H1 (cell line): ENCODE data around the gene LPCAT1. TPM values are rescaled to one million over a fixed set of nuclear protein-coding genes. Genes with fewer than 3 reads are reported as not detected.

Experiments used
- CTCF ChIA-PET: fragments of 300-600 bp; sonication (Branson Sonifier 250); formaldehyde crosslinking; loops from one replicate; lab custom pipeline; 2021; ENCODE audit not compliant: partially characterized antibody; lab: Charles Lee
- POLR2A ChIA-PET: fragments of 300-600 bp; sonication (Branson Sonifier 250); formaldehyde crosslinking; loops from one replicate; lab custom pipeline; 2021; ENCODE audit warnings: inconsistent platforms; ENCODE audit not compliant: partially characterized antibody; lab: Charles Lee
- DNase-seq, 2 experiments: peaks; one replicate each; pipeline versions ENCODE4 v3.0.0 to v3.0.0-alpha.2; 2010 to 2022; ENCODE audit warnings: low spot score in 2 of 2, low read depth in 1 of 2, mixed read lengths in 1 of 2
- FAIRE-seq: peaks from 2 replicates; lab custom pipeline; 2011; peaks lifted over from hg19 to GRCh38; lab: Jason Lieb, UNC
- H2AFZ ChIP-seq: 2 replicates; pipeline ENCODE4 v1.8.1; 2012; ENCODE audit warnings: low read length, inconsistent platforms
- H2AK5ac ChIP-seq: 2 replicates; pipeline ENCODE4 v1.6.1; 2013; ENCODE audit warnings: low read depth, low read length
- H2BK120ac ChIP-seq: replicated peaks from 2 replicates; pipeline ENCODE3; 2013; ENCODE audit warnings: low read depth, low read length, inconsistent platforms
- H2BK12ac ChIP-seq: 2 replicates; pipeline ENCODE4 v1.6.1; 2013; ENCODE audit warnings: low read depth, low read length
- H2BK15ac ChIP-seq: 2 replicates; pipeline ENCODE4 v1.6.1; 2013; ENCODE audit warnings: low read length
- H2BK20ac ChIP-seq: 2 replicates; pipeline ENCODE4 v1.6.1; 2013; ENCODE audit warnings: low read length
- H2BK5ac ChIP-seq: 2 replicates; pipeline ENCODE4 v1.6.1; 2013; ENCODE audit warnings: low read depth, low read length
- H3K14ac ChIP-seq: 2 replicates; pipeline ENCODE4 v1.6.1; 2013; ENCODE audit warnings: inconsistent platforms; ENCODE audit not compliant: insufficient read length
- H3K18ac ChIP-seq: 2 replicates; pipeline ENCODE4 v1.6.1; 2013; ENCODE audit warnings: low read length; ENCODE audit errors: extremely low read depth
- H3K23ac ChIP-seq: 2 replicates; pipeline ENCODE4 v1.6.1; 2013; ENCODE audit warnings: inconsistent platforms; ENCODE audit not compliant: insufficient read length
- H3K23me2 ChIP-seq: 2 replicates; pipeline ENCODE4 v1.6.1; 2013; ENCODE audit warnings: low read depth, low read length
- H3K27ac ChIP-seq: 2 replicates; pipeline ENCODE4 v1.6.1; 2011; ENCODE audit warnings: low read depth, low read length, inconsistent platforms
- H3K27me3 ChIP-seq, 4 experiments: replicated peaks in 1 of 4; 1 replicate in 1 of 4; 2 replicates in 3 of 4; pipeline versions ENCODE4 v1.6.1 to v1.8.1; 2011 to 2013; ENCODE audit warnings: low read length in 3 of 4, mild to moderate bottlenecking in 3 of 4, inconsistent platforms in 2 of 4, mixed read lengths in 2 of 4, moderate library complexity in 1 of 4; ENCODE audit not compliant: control insufficient read depth in 3 of 4, insufficient read depth in 3 of 4; ENCODE audit errors: extremely low read depth in 1 of 4
- H3K36me3 ChIP-seq, 4 experiments: 2 replicates each; pipeline versions ENCODE4 v1.6.1 to v1.8.1; 2011 to 2013; ENCODE audit warnings: mild to moderate bottlenecking in 4 of 4, low read length in 3 of 4, moderate library complexity in 2 of 4, control low read depth in 1 of 4, inconsistent platforms in 1 of 4; ENCODE audit not compliant: insufficient read depth in 4 of 4, control insufficient read depth in 2 of 4
- H3K4ac ChIP-seq: replicated peaks from 2 replicates; pipeline ENCODE3; 2013; ENCODE audit warnings: low read length, low read depth, mixed read lengths, inconsistent platforms; ENCODE audit not compliant: insufficient read length
- H3K4me1 ChIP-seq, 4 experiments: replicated peaks in 1 of 4; 1 replicate in 1 of 4; 2 replicates in 3 of 4; pipeline versions ENCODE4 v1.6.1 to v1.8.1; 2011 to 2013; ENCODE audit warnings: low read length in 3 of 4, inconsistent platforms in 2 of 4, mixed read lengths in 1 of 4; ENCODE audit not compliant: insufficient read depth in 4 of 4, control insufficient read depth in 3 of 4
- H3K4me2 ChIP-seq, 2 experiments: 2 replicates each; pipeline versions ENCODE4 v1.6.1 to v1.8.1; 2011 to 2013; ENCODE audit warnings: low read depth in 2 of 2, low read length in 2 of 2, control low read depth in 1 of 2, inconsistent platforms in 1 of 2, mild to moderate bottlenecking in 1 of 2; ENCODE audit not compliant: insufficient read depth in 1 of 2
- H3K4me3 ChIP-seq, 4 experiments: fragments of 200-600, 300-600 bp in 1 of 4; sonication (generic), shearing (Covaris generic), sonication (Bioruptor Twin) in 1 of 4; 2 replicates each; pipeline versions ENCODE4 v1.5.1 to v1.8.1; 2011 to 2016; ENCODE audit warnings: low read length in 4 of 4, low read depth in 3 of 4, control low read depth in 2 of 4, inconsistent platforms in 2 of 4, mild to moderate bottlenecking in 2 of 4, mixed read lengths in 1 of 4, moderate library complexity in 1 of 4; ENCODE audit not compliant: insufficient read depth in 2 of 4; ENCODE audit errors: extremely low read depth in 1 of 4
- H3K56ac ChIP-seq: replicated peaks from 2 replicates; pipeline ENCODE3; 2013; ENCODE audit warnings: low read depth, mild to moderate bottlenecking, mixed read lengths, low read length, inconsistent platforms; ENCODE audit not compliant: insufficient read length
- H3K79me1 ChIP-seq: 2 replicates; pipeline ENCODE4 v1.6.1; 2013; ENCODE audit warnings: low read depth, low read length, control low read depth
- H3K79me2 ChIP-seq, 2 experiments: 2 replicates each; pipeline versions ENCODE4 v1.6.1 to v1.8.1; 2012 to 2013; ENCODE audit warnings: low read length in 2 of 2, mild to moderate bottlenecking in 2 of 2, inconsistent platforms in 1 of 2; ENCODE audit not compliant: insufficient read depth in 2 of 2, control insufficient read depth in 1 of 2
- H3K9ac ChIP-seq, 4 experiments: replicated peaks in 1 of 4; 1 replicate in 1 of 4; 2 replicates in 3 of 4; pipeline versions ENCODE4 v1.6.1 to v1.8.1; 2011 to 2013; ENCODE audit warnings: low read depth in 3 of 4, low read length in 3 of 4, control low read depth in 2 of 4, mild to moderate bottlenecking in 2 of 4, moderate library complexity in 2 of 4, inconsistent platforms in 1 of 4; ENCODE audit errors: extremely low read depth in 1 of 4
- H3K9me3 ChIP-seq, 2 experiments: 2 replicates each; pipeline versions ENCODE4 v1.6.1 to v1.8.1; 2012 to 2013; ENCODE audit warnings: mild to moderate bottlenecking in 2 of 2, moderate library complexity in 2 of 2, control low read depth in 1 of 2, inconsistent platforms in 1 of 2, low read depth in 1 of 2, low read length in 1 of 2, mixed read lengths in 1 of 2; ENCODE audit not compliant: insufficient read depth in 2 of 2
- H4K20me1 ChIP-seq, 2 experiments: replicated peaks in 1 of 2; 2 replicates each; pipeline versions ENCODE3 to v1.8.1; 2011 to 2013; ENCODE audit warnings: inconsistent platforms in 2 of 2, low read length in 2 of 2, mild to moderate bottlenecking in 1 of 2; ENCODE audit not compliant: insufficient read depth in 2 of 2, control insufficient read depth in 1 of 2
- H4K5ac ChIP-seq: 2 replicates; pipeline ENCODE4 v1.6.1; 2013; ENCODE audit warnings: low read length, low read depth, mixed read lengths, inconsistent platforms; ENCODE audit not compliant: insufficient read length
- H4K8ac ChIP-seq: 2 replicates; pipeline ENCODE4 v1.8.0; 2013; ENCODE audit warnings: mild to moderate bottlenecking, moderate library complexity, low read length, inconsistent platforms; ENCODE audit not compliant: insufficient read depth; ENCODE audit errors: extremely low read depth
- H4K91ac ChIP-seq: replicated peaks from 2 replicates; pipeline ENCODE3; 2013; ENCODE audit warnings: low read length, mixed read lengths, inconsistent platforms; ENCODE audit not compliant: insufficient read length
- KDM1A ChIP-seq: fragments of 200-600, 300-600 bp; sonication (generic); IDR thresholded peaks from 2 replicates; pipeline ENCODE4 v1.7.1; 2016; ENCODE audit warnings: mild to moderate bottlenecking, low read length, borderline replicate concordance
- SAP30 ChIP-seq: fragments of 300-600 bp; sonication (generic); IDR thresholded peaks from 2 replicates; pipeline ENCODE4 v1.7.1; 2012; ENCODE audit warnings: low read length, moderate library complexity, mild to moderate bottlenecking, inconsistent platforms; ENCODE audit not compliant: insufficient read depth, insufficient replicate concordance
- SIX5 ChIP-seq: IDR thresholded peaks from 2 replicates; pipeline ENCODE4 v1.6.1; 2011; ENCODE audit warnings: mild to moderate bottlenecking, low read depth, low read length
- TBP ChIP-seq: IDR thresholded peaks from 2 replicates; pipeline ENCODE4 v1.6.1; 2011; ENCODE audit warnings: low read depth, low read length, improper control_type of control experiment
- WGBS, 2 experiments: shearing (Covaris generic) in 1 of 2; methylation state at CpG; one replicate each; pipeline versions ENCODE4 v1.1.6 to v1.1.7; 2013 to 2015; ENCODE audit warnings: low lambda C conversion rate in 2 of 2, mixed read lengths in 2 of 2, inconsistent platforms in 1 of 2, low coverage in 1 of 2, missing lambda C conversion rate in 1 of 2; ENCODE audit not compliant: insufficient replicate concordance in 2 of 2, insufficient coverage in 1 of 2, insufficient read length in 1 of 2; ENCODE audit errors: extremely low coverage in 1 of 2, missing lambda C conversion rate in 1 of 2; 5-methylcytosine and 5-hydroxymethylcytosine counted together
- polyA plus RNA-seq, 7 experiments: library from polyadenylated mRNA; depleted of rRNA in 3 of 7; stranded (reverse) in 5 of 7; unstranded in 2 of 7; fragments of >200 nt in 5 of 7; fragments of 200-250 nt in 2 of 7; gene quantifications; 1 replicate in 5 of 7; 2 replicates in 1 of 7; 4 replicates in 1 of 7; pipeline versions ENCODE4 v1.2.1 to v1.2.3, GENCODE V29; 2011 to 2013; ENCODE audit warnings: missing spikeins in 2 of 7, mixed read lengths in 2 of 7
- total RNA-seq: library from RNA; stranded (reverse); fragmentation: NEBNext Ultra II Directional; extraction: Animal tissue kit (Norgen Biotek cat#: 25700); gene quantifications from 2 replicates; pipeline ENCODE4 v1.2.1, GENCODE V29; 2021

LPCAT1 gene
- total and polyA plus RNA-seq, 2 of the 8 experiments (the other 6 are each of a cell fraction or from before 2014, with no cell fraction given): 107 to 260 TPM

GRCh38 chr5:1547655-1548054, 23.9 kb upstream of the LPCAT1 start:
- H3K27me3 ChIP-seq: no peaks in the 10 kb centered on the region
- H3K23ac ChIP-seq: no peak overlapping the region
- H2AFZ ChIP-seq: no peak overlapping the region
- H3K4me1 ChIP-seq: no peaks in the 10 kb centered on the region
- H2BK15ac ChIP-seq: no peak overlapping the region
- no peaks in the 10 kb centered on the region for H3K23me2 ChIP-seq
- no peak overlapping the region for H3K9ac ChIP-seq
- H4K8ac ChIP-seq: no peak overlapping the region
- no peak for DNase-seq
- H2BK12ac ChIP-seq: no peak overlapping the region
- no peak overlapping the region for H3K14ac ChIP-seq
- no peaks in the 10 kb centered on the region for H3K79me2 ChIP-seq
- H2BK20ac ChIP-seq: no peak overlapping the region
- 82% methylated on average over 5 of the region's 6 CpGs; no CpG with 5 or more reads in 1 of the 2 experiments for WGBS, 2 experiments
- POLR2A ChIA-PET: no interaction called here
- H3K9me3 ChIP-seq: no peaks in the 10 kb centered on the region
- H4K91ac ChIP-seq: no peak overlapping the region
- no peak for TF ChIP-seq TBP
- no peak for TF ChIP-seq SAP30
- no peak for TF ChIP-seq SIX5
- TF ChIP-seq KDM1A: no peak
- peaks cover 0 to 4% of the 10 kb centered on the region in 2 experiments for H4K20me1 ChIP-seq
- no peak overlapping the region for H4K5ac ChIP-seq
- H2BK5ac ChIP-seq: no peak overlapping the region
- H3K18ac ChIP-seq: no peak overlapping the region
- no peak overlapping the region for H3K4me3 ChIP-seq
- CTCF ChIA-PET: interaction anchor here (1.1 to 1.4 kb wide), 2 partner anchors 42 to 68 kb away, joined by 3 to 5 read pairs; no protein-coding TSS in a partner anchor
- H2AK5ac ChIP-seq: no peak overlapping the region
- H3K56ac ChIP-seq: no peak overlapping the region
- H3K27ac ChIP-seq: no peak overlapping the region
- no peak overlapping the region for H3K4ac ChIP-seq
- no peak overlapping the region for H3K4me2 ChIP-seq
- no peak overlapping the region for H2BK120ac ChIP-seq
- H3K79me1 ChIP-seq: no peaks in the 10 kb centered on the region
- FAIRE-seq: no peak
- H3K36me3 ChIP-seq: no peaks in the 10 kb centered on the region
